HUES64 (cell line): ENCODE measurements around the gene ANO8.
"Not testable (repeated sequence)": the region's sequence is repeated elsewhere in the genome, so short reads cannot be mapped to it uniquely, and the experiment has no call there.

Source experiments
- H3K27ac ChIP-seq: 2 replicates; pipeline ENCODE4 v1.7.0; 2013; ENCODE audit warnings: low read depth, low read length, inconsistent platforms
- H3K27me3 ChIP-seq: 2 replicates; pipeline ENCODE4 v1.6.1; 2013; ENCODE audit warnings: mild to moderate bottlenecking, low read length; ENCODE audit not compliant: insufficient read depth
- H3K36me3 ChIP-seq: 2 replicates; pipeline ENCODE4 v1.6.1; 2013; ENCODE audit warnings: mild to moderate bottlenecking, low read length; ENCODE audit not compliant: insufficient read depth
- H3K4me1 ChIP-seq: 2 replicates; pipeline ENCODE4 v1.6.1; 2013; ENCODE audit warnings: mild to moderate bottlenecking, low read length, moderate library complexity; ENCODE audit not compliant: insufficient read depth
- H3K4me3 ChIP-seq: 2 replicates; pipeline ENCODE4 v1.5.1; 2013; ENCODE audit warnings: mild to moderate bottlenecking, low read length, moderate library complexity
- H3K9ac ChIP-seq: 2 replicates; pipeline ENCODE4 v1.6.1; 2013; ENCODE audit warnings: mild to moderate bottlenecking, low read depth, low read length
- H3K9me3 ChIP-seq: 2 replicates; pipeline ENCODE4 v1.6.1; 2013; ENCODE audit warnings: low read depth, low read length; ENCODE audit not compliant: insufficient read depth
- WGBS: fragments of 150-250, 120-280 bp; methylation state at CpG from one replicate; pipeline ENCODE4 v1.1.7; 2013; ENCODE audit warnings: missing lambda C conversion rate; 5-methylcytosine and 5-hydroxymethylcytosine counted together

The ANO8 gene

GRCh38 chr19:17304386-17305215, 30.1 kb downstream of the ANO8 start:
- peaks cover 18% of the 10 kb centered on the region for H3K4me1 ChIP-seq

DNA sequence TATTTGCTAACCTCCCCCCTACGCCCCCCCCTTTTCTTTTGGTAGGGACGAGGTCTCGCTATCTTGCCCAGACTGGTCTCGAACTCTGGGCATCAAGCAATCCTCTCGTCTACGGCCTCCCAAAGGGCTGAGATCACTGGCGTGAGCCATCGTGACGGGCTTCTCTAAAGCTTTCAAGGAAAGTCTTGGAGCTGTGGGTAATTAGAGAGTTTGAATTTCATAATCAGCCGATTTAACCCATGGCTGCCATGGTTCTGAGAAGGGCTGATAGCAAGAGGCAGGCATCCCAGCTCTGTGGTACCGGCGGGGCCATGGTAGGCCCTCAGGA, 30.8 kb downstream of the ANO8 start:
- Histone ChIP-seq H3K4me3 (peak overlapping the region; percentile 29; the same call in 1 of the 2 replicates), H3K9ac (no peak overlapping the region), H3K36me3 (0 out of 2 replicates have a peak, but pooled peaks cover 6% of the 10 kb centered on the region), H3K27ac (no peak overlapping the region), H3K9me3 (no peaks in the 10 kb centered on the region), H3K27me3 (no peaks in the 10 kb centered on the region), H3K4me1 (peaks cover 18% of the 10 kb centered on the region)
- 78% methylated on average over 12 of the region's 12 CpGs for WGBS

More at GRCh38 chr19:17304386-17305215, 30.1 kb downstream of the ANO8 start:
- WGBS, result 84% methylated on average over 12 of the region's 12 CpGs
- H3K27me3 ChIP-seq, result no peaks in the 10 kb centered on the region
- peak overlapping the region; percentile 73; the same call in 1 of the 2 replicates for H3K4me3 ChIP-seq
- H3K36me3 ChIP-seq, result 0 out of 2 replicates have a peak, but pooled peaks cover 6% of the 10 kb centered on the region
- no peak overlapping the region for H3K27ac ChIP-seq
- H3K9ac ChIP-seq, result no peak overlapping the region
- H3K9me3 ChIP-seq, result no peaks in the 10 kb centered on the region

DNA sequence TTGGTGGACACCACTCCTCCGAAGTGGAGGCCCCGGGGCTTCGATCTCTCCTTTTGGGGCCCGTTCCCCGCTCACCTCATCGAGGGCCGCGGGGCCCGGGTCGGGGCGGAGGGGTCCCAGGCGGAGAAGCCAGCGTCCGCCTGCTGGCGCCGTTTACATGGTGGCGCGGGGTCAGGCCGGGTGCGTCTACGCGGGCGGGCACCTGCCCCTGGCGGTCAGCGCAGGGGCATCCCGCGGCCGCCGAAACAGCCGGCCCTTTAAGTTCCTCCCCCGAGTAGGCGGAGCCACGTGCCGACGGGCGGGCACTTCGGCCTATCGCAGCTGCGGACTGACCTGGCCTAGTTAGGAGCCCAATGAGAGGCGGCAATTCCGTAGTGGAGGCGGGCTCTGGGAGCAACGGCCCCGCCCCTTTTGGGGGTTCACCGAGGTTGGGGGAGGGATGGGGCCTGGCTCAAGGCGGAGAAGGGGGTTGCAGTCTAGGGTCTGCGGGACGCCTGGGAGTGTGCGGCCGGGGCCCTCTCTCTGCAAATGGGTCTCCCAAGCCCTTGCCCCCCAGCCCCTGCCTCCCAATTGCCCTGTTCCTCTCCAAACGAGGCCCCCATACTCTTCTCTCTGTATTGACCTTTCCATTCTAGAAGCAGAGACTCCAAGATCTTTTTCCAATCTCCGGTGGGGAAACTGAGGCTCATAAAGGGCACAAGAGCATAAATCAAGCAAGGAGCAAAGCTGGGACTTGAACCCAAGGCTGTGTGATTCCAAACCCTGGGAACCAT, 31.3 kb downstream of the ANO8 start, which contains the start of gene ABHD8:
Gene ABHD8, minus strand, starts transcription at position 259 of the 773 bp plus-strand sequence. CDS start 1,809 bp downstream, outside the sequence.
- H3K27me3 ChIP-seq, result no peaks in the 10 kb centered on the region

DNA sequence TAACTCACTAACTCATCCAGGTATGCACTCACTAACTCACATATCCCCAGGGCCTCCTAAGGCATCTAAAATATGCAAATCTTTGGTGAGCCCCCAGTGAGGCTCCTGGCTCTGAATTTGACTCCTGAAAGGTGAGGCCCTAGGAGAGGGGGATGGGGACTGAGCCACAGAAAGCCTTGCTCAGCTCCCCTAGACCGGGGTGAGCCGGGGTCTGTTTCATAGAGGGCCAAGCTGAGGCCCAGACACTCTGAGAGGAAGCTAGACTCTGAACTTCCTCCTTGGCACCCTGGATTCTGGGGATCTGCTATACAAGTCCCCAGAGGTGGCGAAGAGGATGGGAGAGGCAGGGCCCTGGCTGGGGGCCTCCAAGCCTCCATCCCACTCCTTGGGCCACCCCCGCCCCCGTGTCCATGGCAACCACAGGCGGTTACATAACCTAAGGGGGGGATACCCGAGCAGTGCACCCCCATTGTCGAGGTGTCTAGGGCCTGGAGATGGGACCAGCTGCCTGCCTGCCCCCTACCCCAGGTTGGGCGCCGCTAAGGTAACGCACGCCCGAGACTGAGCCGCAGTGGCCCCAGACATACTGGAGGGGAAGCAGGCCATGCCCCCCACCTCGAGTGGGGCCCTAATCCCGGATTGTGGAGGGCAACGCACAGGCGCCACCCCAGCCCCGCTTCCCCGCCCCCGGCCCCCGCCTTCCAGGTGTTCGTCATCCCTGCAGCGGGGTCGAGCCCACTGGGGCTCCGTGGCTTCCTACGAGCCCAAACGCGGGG, 32.1 kb downstream of the ANO8 start:
- H3K9ac ChIP-seq, result peak overlapping the region; percentile 59
- H3K9me3 ChIP-seq, result no peaks in the 10 kb centered on the region
- 15% methylated on average over 29 of the region's 29 CpGs for WGBS
- H3K4me3 ChIP-seq, result peak overlapping the region; percentile 62
- H3K36me3 ChIP-seq, result peaks cover 14% of the 10 kb centered on the region
- H3K27ac ChIP-seq, result peak overlapping the region; percentile 42; the same call in 1 of the 2 replicates
- H3K4me1 ChIP-seq, result peaks cover 18% of the 10 kb centered on the region
- no peaks in the 10 kb centered on the region for H3K27me3 ChIP-seq

More for the DNA sequence above, 31.3 kb downstream of the ANO8 start, which contains the start of gene ABHD8:
- Histone ChIP-seq H3K9me3 (no peaks in the 10 kb centered on the region), H3K27ac (peak within 1 kb of the TSS; percentile 42; the same call in 1 of the 2 replicates), H3K9ac (peak within 1 kb of the TSS; percentile 59), H3K4me3 (peak within 1 kb of the TSS; percentile 62), H3K4me1 (peaks cover 18% of the 10 kb centered on the region), H3K36me3 (peaks cover 9% of the 10 kb centered on the region)
- 2% methylated on average over 52 of the region's 52 CpGs for WGBS

- Histone ChIP-seq H3K36me3 (peaks cover 22% of the 10 kb centered on the region), H3K27ac (no peak overlapping the region), H3K4me3 (no peak overlapping the region), H3K9me3 (no peaks in the 10 kb centered on the region), H3K4me1 (peaks cover 18% of the 10 kb centered on the region), H3K27me3 (no peaks in the 10 kb centered on the region), H3K9ac (no peak overlapping the region)
- WGBS, result 95% methylated on average over 51 of the region's 51 CpGs
These were observed 33.5 kb downstream of the ANO8 start for GRCh38 chr19:17300992-17301619.

GRCh38 chr19:17296976-17297375, 37.7 kb downstream of the ANO8 start:
- peaks cover 6% of the 10 kb centered on the region for H3K4me1 ChIP-seq
- H3K9ac ChIP-seq, result no peak overlapping the region
- no peak overlapping the region for H3K4me3 ChIP-seq
- WGBS, result 93% methylated on average over 6 of the region's 6 CpGs
- no peaks in the 10 kb centered on the region for H3K9me3 ChIP-seq
- H3K36me3 ChIP-seq, result peaks cover 27% of the 10 kb centered on the region
- no peak overlapping the region for H3K27ac ChIP-seq
- H3K27me3 ChIP-seq, result no peaks in the 10 kb centered on the region

GRCh38 chr19:17296273-17296672, 38.4 kb downstream of the ANO8 start:
- Histone ChIP-seq H3K36me3 (peaks cover 24% of the 10 kb centered on the region), H3K4me3 (no peak overlapping the region), H3K27me3 (no peaks in the 10 kb centered on the region), H3K9ac (no peak overlapping the region), H3K9me3 (no peaks in the 10 kb centered on the region), H3K4me1 (peaks cover 5% of the 10 kb centered on the region; the same call in 1 of the 2 replicates), H3K27ac (no peak overlapping the region)
- WGBS, result 90% methylated on average over 4 of the region's 4 CpGs

DNA sequence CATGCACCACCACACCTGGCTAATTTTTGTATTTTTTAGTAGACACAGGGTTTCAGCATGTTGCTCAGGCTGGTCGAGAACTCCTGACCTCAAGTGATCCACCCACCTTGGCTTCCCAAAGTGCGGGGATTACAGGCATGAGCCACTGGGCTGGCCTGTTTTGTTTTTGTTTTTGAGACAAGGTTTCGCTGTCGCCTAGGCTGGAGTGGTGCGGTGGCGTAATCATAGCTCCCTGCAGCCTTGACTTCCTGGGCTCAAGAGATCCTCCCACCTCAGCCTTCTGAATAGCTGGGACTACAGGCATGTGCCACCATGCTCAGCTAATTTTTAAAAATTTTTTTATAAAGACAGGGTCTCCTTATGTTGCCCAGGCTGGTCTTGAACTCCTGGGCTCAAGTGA, 39.1 kb downstream of the ANO8 start:
- not testable (repeated sequence) for H3K9ac ChIP-seq, H3K4me3 ChIP-seq, H3K4me1 ChIP-seq, H3K27me3 ChIP-seq, H3K27ac ChIP-seq, H3K9me3 ChIP-seq
- over 99% methylated on average over 6 of the region's 6 CpGs for WGBS
- peaks cover 23% of the 10 kb centered on the region for H3K36me3 ChIP-seq

- Histone ChIP-seq H3K27me3 (no peaks in the 10 kb centered on the region), H3K36me3 (peaks cover 21% of the 10 kb centered on the region), H3K9me3 (no peaks in the 10 kb centered on the region), H3K4me3 (peak overlapping the region; percentile 73), H3K27ac (no peak overlapping the region), H3K4me1 (peaks cover 5% of the 10 kb centered on the region; the same call in 1 of the 2 replicates), H3K9ac (no peak overlapping the region)
- WGBS, result 84% methylated on average over 48 of the region's 48 CpGs
These were observed 40.4 kb downstream of the ANO8 start for GRCh38 chr19:17294051-17294891.

GRCh38 chr19:17293605-17294004, 41.0 kb downstream of the ANO8 start:
- 93% methylated on average over 14 of the region's 14 CpGs for WGBS
- H3K27ac ChIP-seq, result no peak overlapping the region
- H3K27me3 ChIP-seq, result no peaks in the 10 kb centered on the region
- no peaks in the 10 kb centered on the region for H3K9me3 ChIP-seq
- H3K4me1 ChIP-seq, result peaks cover 5% of the 10 kb centered on the region; the same call in 1 of the 2 replicates
- H3K9ac ChIP-seq, result no peak overlapping the region
- peak overlapping the region; percentile 73 for H3K4me3 ChIP-seq
- peaks cover 21% of the 10 kb centered on the region for H3K36me3 ChIP-seq
